ENCODE results near the gene SWAP70. TPM values are rescaled to one million over a fixed set of nuclear protein-coding genes. Genes with fewer than 3 reads are reported as not detected.

The SWAP70 gene
- total and polyA plus RNA-seq, 9 of the 15 experiments (the other 6 are each of a cell fraction or from before 2014, with no cell fraction given) = 1.7 to 4.9 (median 3.9) TPM

GRCh38 chr11:9665749-9666148 lies 1.9 kb downstream of the SWAP70 start (continued):
- peak; percentile 52 for TF ChIP-seq ZNF280A (IDR thresholded peaks at IDR 0.05; ENCODE audit: low read depth, partially characterized antibody)

DNA sequence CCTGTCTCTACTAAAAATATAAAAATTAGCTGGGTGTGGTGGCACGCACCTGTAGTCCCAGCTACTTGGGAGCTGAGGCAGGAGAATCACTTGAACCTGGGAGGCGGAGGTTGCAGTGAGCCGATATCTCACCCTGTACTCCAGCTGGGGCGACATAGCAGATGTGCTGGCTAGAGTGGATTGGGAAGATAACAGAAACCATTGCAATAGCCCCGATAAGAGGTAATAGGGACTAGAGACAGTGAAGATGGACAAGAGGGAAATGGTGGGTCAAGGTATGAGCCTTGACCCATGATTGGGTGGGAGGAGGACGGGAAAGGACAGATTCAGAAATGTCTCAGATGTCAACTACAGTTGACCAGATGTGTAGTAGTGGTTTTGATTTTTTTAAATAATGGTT lies 6.1 kb downstream of the SWAP70 start:
- no peaks in the 10 kb centered on the region for H3K4me1 ChIP-seq (replicated peaks in 1 of 2; ENCODE audit: control insufficient read depth in 2 of 2, insufficient read depth in 2 of 2, low read length in 2 of 2)
- intact Hi-C loops (cut with micrococcal nuclease) (no loop called here), in situ Hi-C loops (cut with MboI) (no loop called here)
- H3K36me3 ChIP-seq (ENCODE audit: control insufficient read depth, insufficient read depth, low read length) = no peaks in the 10 kb centered on the region
- no peak overlapping the region for H3K27ac ChIP-seq (ENCODE audit: extremely low read depth, low read depth, low read length)
- CTCF ChIA-PET (ENCODE audit: low intra/inter-chr PET ratio) = no interaction called here
- no peaks in the 10 kb centered on the region for H3K79me2 ChIP-seq (ENCODE audit: control insufficient read depth, insufficient read depth, low read length)
- no TSS peak for BruUV-seq (replicated peaks)
- DNase-seq (ENCODE audit: extremely low read depth in 1 of 4, low spot score in 3 of 4) = peak; percentile 21 to 73 (median 40)
- H3K27me3 ChIP-seq (ENCODE audit: control insufficient read depth in 2 of 2, insufficient read depth in 2 of 2, low read length in 2 of 2) = no peaks in the 10 kb centered on the region
- H3K9me1 ChIP-seq (ENCODE audit: control insufficient read depth, insufficient read depth, low read length) = no peaks in the 10 kb centered on the region
- no peaks in the 10 kb centered on the region for H4K20me1 ChIP-seq (replicated peaks; ENCODE audit: control insufficient read depth, insufficient read depth, low read length)
- FAIRE-seq = peak; percentile 69
- peaks cover 3% of the 10 kb centered on the region; the same call in 1 of the 2 replicates for H3K9me3 ChIP-seq (replicated peaks; ENCODE audit: control insufficient read depth, insufficient read depth, low read depth, low read length)
- 0% methylated on average over 6 of the region's 6 CpGs for WGBS (ENCODE audit: insufficient coverage, low coverage, missing lambda C conversion rate)
- no peak overlapping the region for H3K9ac ChIP-seq (ENCODE audit: insufficient read depth in 1 of 2, low read depth in 2 of 2, low read length in 2 of 2)
- H3K4me2 ChIP-seq (ENCODE audit: insufficient read depth, low read length) = no peak overlapping the region
- peak; percentile 74 for ATAC-seq
- H3K4me3 ChIP-seq = no peak overlapping the region
- POLR2A ChIA-PET = interaction anchor here (0.6 to 0.7 kb wide), 3 partner anchors 19 to 649 kb away, joined by 3 to 4 read pairs (median 3); no protein-coding TSS in a partner anchor
- H2AFZ ChIP-seq (ENCODE audit: low read depth, low read length) = no peak overlapping the region
- TF ChIP-seq, protein P1, sequence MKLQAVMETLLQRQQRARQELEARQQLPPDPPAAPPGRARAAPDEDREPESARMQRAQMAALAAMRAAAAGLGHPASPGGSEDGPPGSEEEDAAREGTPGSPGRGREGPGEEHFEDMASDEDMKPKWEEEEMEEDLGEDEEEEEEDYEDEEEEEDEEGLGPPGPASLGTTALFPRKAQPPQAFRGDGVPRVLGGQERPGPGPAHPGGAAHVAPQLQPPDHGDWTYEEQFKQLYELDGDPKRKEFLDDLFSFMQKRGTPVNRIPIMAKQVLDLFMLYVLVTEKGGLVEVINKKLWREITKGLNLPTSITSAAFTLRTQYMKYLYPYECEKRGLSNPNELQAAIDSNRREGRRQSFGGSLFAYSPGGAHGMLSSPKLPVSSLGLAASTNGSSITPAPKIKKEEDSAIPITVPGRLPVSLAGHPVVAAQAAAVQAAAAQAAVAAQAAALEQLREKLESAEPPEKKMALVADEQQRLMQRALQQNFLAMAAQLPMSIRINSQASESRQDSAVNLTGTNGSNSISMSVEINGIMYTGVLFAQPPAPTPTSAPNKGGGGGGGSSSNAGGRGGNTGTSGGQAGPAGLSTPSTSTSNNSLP (IDR thresholded peaks at IDR 0.05; ENCODE audit: borderline replicate concordance, low read depth, low read length) = no peak
- TF ChIP-seq RUNX1 (IDR thresholded peaks at IDR 0.05; ENCODE audit: low read depth) (no peak), ILK (tag; IDR thresholded peaks at IDR 0.05; ENCODE audit: borderline replicate concordance, low read depth) (no peak), WHSC1 (IDR thresholded peaks at IDR 0.05; ENCODE audit: low read length) (no peak), SLC30A9 (CRISPR knock-in tag; IDR thresholded peaks at IDR 0.05) (no peak), PPARD (CRISPR knock-in tag; IDR thresholded peaks at IDR 0.05) (no peak), NFRKB (IDR thresholded peaks at IDR 0.05; ENCODE audit: low read depth) (no peak), HNRNPUL1 (IDR thresholded peaks at IDR 0.05; ENCODE audit: low read length) (no peak), DACH1 (IDR thresholded peaks at IDR 0.05; ENCODE audit: partially characterized antibody) (peak; percentile 17), CTBP1 (IDR thresholded peaks at IDR 0.05; ENCODE audit: borderline replicate concordance) (peak; percentile 81; the same call in 1 of the 2 replicates), JUN (IDR thresholded peaks at IDR 0.05; ENCODE audit: borderline replicate concordance, low read depth, low read length) (no peak), JUN (CRISPR knock-in tag; IDR thresholded peaks at IDR 0.05; ENCODE audit: borderline replicate concordance) (no peak), SOX6 (IDR thresholded peaks at IDR 0.05) (peak; percentile 80)
- TF ChIP-seq, protein P2, sequence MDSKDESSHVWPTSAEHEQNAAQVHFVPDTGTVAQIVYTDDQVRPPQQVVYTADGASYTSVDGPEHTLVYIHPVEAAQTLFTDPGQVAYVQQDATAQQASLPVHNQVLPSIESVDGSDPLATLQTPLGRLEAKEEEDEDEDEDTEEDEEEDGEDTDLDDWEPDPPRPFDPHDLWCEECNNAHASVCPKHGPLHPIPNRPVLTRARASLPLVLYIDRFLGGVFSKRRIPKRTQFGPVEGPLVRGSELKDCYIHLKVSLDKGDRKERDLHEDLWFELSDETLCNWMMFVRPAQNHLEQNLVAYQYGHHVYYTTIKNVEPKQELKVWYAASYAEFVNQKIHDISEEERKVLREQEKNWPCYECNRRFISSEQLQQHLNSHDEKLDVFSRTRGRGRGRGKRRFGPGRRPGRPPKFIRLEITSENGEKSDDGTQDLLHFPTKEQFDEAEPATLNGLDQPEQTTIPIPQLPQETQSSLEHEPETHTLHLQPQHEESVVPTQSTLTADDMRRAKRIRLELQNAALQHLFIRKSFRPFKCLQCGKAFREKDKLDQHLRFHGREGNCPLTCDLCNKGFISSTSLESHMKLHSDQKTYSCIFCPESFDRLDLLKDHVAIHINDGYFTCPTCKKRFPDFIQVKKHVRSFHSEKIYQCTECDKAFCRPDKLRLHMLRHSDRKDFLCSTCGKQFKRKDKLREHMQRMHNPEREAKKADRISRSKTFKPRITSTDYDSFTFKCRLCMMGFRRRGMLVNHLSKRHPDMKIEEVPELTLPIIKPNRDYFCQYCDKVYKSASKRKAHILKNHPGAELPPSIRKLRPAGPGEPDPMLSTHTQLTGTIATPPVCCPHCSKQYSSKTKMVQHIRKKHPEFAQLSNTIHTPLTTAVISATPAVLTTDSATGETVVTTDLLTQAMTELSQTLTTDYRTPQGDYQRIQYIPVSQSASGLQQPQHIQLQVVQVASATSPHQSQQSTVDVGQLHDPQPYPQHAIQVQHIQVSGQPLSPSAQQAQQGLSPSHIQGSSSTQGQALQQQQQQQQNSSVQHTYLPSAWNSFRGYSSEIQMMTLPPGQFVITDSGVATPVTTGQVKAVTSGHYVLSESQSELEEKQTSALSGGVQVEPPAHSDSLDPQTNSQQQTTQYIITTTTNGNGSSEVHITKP (IDR thresholded peaks at IDR 0.05; ENCODE audit: partially characterized antibody) = no peak

All from K562 (cell line).